ENCODE results near the gene BGLAP. TPM values are rescaled to one million over a fixed set of nuclear protein-coding genes. Genes with fewer than 3 reads are reported as not detected.

The BGLAP gene
- total and polyA plus RNA-seq, 2 donors (not counting 1 experiment from before 2014, with no cell fraction given) = 3.1 to 7.4 TPM

- Mint-ChIP-seq H3K4me1 (no peaks in the 10 kb centered on the region), H3K27me3 (no peaks in the 10 kb centered on the region), H3K9me3 (ENCODE audit: insufficient read depth) (no peaks in the 10 kb centered on the region), H3K4me3 (no peak overlapping the region), H3K27ac (no peak overlapping the region)
- no peaks in the 10 kb centered on the region for H3K27me3 ChIP-seq (replicated peaks in 1 of 4; ENCODE audit: control extremely low read depth in 1 of 4, control insufficient read depth in 3 of 4, insufficient read depth in 4 of 4, low read length in 3 of 4)
- POLR2A ChIA-PET = no interaction called here
- no peaks in the 10 kb centered on the region for H4K20me1 ChIP-seq (ENCODE audit: control insufficient read depth, insufficient read depth, low read length, poor library complexity, severe bottlenecking)
- CTCF ChIA-PET = no interaction called here
- no peak overlapping the region for H3K4me3 ChIP-seq (ENCODE audit: control extremely low read depth in 1 of 5, extremely low read depth in 1 of 5, insufficient read depth in 1 of 5, low read depth in 2 of 5, low read length in 4 of 5)
- no peak overlapping the region for H3K4me2 ChIP-seq (replicated peaks; ENCODE audit: low read depth, low read length, poor library complexity, severe bottlenecking)
- no peak overlapping the region for H2AFZ ChIP-seq (ENCODE audit: insufficient read depth, low read depth, low read length, poor library complexity, severe bottlenecking)
- H3K9me3 ChIP-seq (ENCODE audit: control extremely low read depth in 1 of 3, control insufficient read depth in 2 of 3, insufficient read depth in 1 of 3, low read length in 2 of 3) = no peaks in the 10 kb centered on the region
- peaks cover 7 to 78% of the 10 kb centered on the region in 2 experiments for H3K36me3 ChIP-seq (replicated peaks in 1 of 2; ENCODE audit: control extremely low read depth in 1 of 2, control insufficient read depth in 1 of 2, extremely low read depth in 1 of 2, insufficient read depth in 2 of 2, low read length in 1 of 2)
- DNase-seq (no peak), ATAC-seq (ENCODE audit: low read depth) (no peak)
- no peak overlapping the region for H3K9ac ChIP-seq (ENCODE audit: low read length)
- H3K79me2 ChIP-seq (ENCODE audit: control insufficient read depth, insufficient read depth, low read length) = no peaks in the 10 kb centered on the region
- intact Hi-C loops (cut with micrococcal nuclease) = no loop called here
- H3K27ac ChIP-seq (ENCODE audit: low read length in 2 of 2) = no peak overlapping the region
- no peaks in the 10 kb centered on the region for H3K4me1 ChIP-seq (ENCODE audit: control insufficient read depth in 2 of 2, insufficient read depth in 2 of 2, low read length in 2 of 2)
- WGBS (ENCODE audit: insufficient coverage) = 80% methylated on average over 2 of the region's 2 CpGs
- TF ChIP-seq EZH2 (IDR thresholded peaks at IDR 0.05; ENCODE audit: borderline replicate concordance, insufficient read depth, low read depth, low read length, poor library complexity, severe bottlenecking) = no peak
- TF ChIP-seq, protein P1, sequence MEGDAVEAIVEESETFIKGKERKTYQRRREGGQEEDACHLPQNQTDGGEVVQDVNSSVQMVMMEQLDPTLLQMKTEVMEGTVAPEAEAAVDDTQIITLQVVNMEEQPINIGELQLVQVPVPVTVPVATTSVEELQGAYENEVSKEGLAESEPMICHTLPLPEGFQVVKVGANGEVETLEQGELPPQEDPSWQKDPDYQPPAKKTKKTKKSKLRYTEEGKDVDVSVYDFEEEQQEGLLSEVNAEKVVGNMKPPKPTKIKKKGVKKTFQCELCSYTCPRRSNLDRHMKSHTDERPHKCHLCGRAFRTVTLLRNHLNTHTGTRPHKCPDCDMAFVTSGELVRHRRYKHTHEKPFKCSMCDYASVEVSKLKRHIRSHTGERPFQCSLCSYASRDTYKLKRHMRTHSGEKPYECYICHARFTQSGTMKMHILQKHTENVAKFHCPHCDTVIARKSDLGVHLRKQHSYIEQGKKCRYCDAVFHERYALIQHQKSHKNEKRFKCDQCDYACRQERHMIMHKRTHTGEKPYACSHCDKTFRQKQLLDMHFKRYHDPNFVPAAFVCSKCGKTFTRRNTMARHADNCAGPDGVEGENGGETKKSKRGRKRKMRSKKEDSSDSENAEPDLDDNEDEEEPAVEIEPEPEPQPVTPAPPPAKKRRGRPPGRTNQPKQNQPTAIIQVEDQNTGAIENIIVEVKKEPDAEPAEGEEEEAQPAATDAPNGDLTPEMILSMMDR (IDR thresholded peaks at IDR 0.05) = no peak
These were observed 15.7 kb downstream of the BGLAP start for GRCh38 chr1:156257711-156258110.

DNA sequence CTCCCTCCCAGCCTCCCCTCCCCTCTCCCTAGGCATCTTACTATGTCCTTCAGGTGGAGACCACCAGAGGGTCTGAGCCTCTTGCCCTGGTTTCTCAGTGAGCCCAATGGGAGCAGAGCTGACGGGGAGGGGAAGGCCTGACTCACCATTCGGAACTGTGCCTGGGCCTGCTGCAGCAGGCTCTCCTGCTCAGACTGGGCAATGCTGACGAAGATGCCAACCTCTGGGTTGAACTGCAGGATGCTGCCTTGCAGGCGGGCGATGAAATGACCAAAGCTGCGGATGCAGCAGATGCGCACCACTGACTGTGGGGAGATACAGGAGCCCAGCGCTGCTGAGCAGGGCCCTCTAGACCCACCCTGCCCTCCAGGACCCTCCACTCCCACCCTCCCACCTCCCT is 16.9 kb downstream of the BGLAP start:
- WGBS (ENCODE audit: insufficient coverage) = 92% methylated on average over 6 of the region's 8 CpGs
- no peaks in the 10 kb centered on the region for H3K9me3 Mint-ChIP-seq (ENCODE audit: insufficient read depth)
- no peak for ATAC-seq (ENCODE audit: low read depth)
- H3K79me2 ChIP-seq (ENCODE audit: control insufficient read depth, insufficient read depth, low read length) = no peaks in the 10 kb centered on the region
- H3K9me3 ChIP-seq (ENCODE audit: control extremely low read depth in 1 of 3, control insufficient read depth in 2 of 3, insufficient read depth in 1 of 3, low read length in 2 of 3) = no peaks in the 10 kb centered on the region
- H4K20me1 ChIP-seq (ENCODE audit: control insufficient read depth, insufficient read depth, low read length, poor library complexity, severe bottlenecking) = no peaks in the 10 kb centered on the region
- H3K4me3 ChIP-seq (ENCODE audit: control extremely low read depth in 1 of 5, extremely low read depth in 1 of 5, insufficient read depth in 1 of 5, low read depth in 2 of 5, low read length in 4 of 5) = no peak overlapping the region
- no peak for DNase-seq
- H3K9ac ChIP-seq (ENCODE audit: low read length) = no peak overlapping the region
- TF ChIP-seq, protein P1 (IDR thresholded peaks at IDR 0.05) = no peak
- TF ChIP-seq EZH2 (IDR thresholded peaks at IDR 0.05; ENCODE audit: borderline replicate concordance, insufficient read depth, low read depth, low read length, poor library complexity, severe bottlenecking) = no peak
- ChIA-PET CTCF (no interaction called here), POLR2A (no interaction called here)
- no peak overlapping the region for H3K27ac Mint-ChIP-seq
- H3K4me3 Mint-ChIP-seq = no peak overlapping the region
- peaks cover 4 to 76% of the 10 kb centered on the region in 2 experiments for H3K36me3 ChIP-seq (replicated peaks in 1 of 2; ENCODE audit: control extremely low read depth in 1 of 2, control insufficient read depth in 1 of 2, extremely low read depth in 1 of 2, insufficient read depth in 2 of 2, low read length in 1 of 2)
- intact Hi-C loops (cut with micrococcal nuclease) = no loop called here
- no peak overlapping the region for H3K27ac ChIP-seq (ENCODE audit: low read length in 2 of 2)
- no peaks in the 10 kb centered on the region for H3K27me3 ChIP-seq (replicated peaks in 1 of 4; ENCODE audit: control extremely low read depth in 1 of 4, control insufficient read depth in 3 of 4, insufficient read depth in 4 of 4, low read length in 3 of 4)
- no peak overlapping the region for H3K4me2 ChIP-seq (replicated peaks; ENCODE audit: low read depth, low read length, poor library complexity, severe bottlenecking)
- no peaks in the 10 kb centered on the region for H3K4me1 Mint-ChIP-seq
- H3K4me1 ChIP-seq (ENCODE audit: control insufficient read depth in 2 of 2, insufficient read depth in 2 of 2, low read length in 2 of 2) = no peaks in the 10 kb centered on the region
- H3K27me3 Mint-ChIP-seq = no peaks in the 10 kb centered on the region
- H2AFZ ChIP-seq (ENCODE audit: insufficient read depth, low read depth, low read length, poor library complexity, severe bottlenecking) = no peak overlapping the region

All from B cell (primary cell).